ENCODE data around the gene SLC24A3.
"Not testable (repeated sequence)": the region's sequence is repeated elsewhere in the genome, so short reads cannot be mapped to it uniquely, and the experiment has no call there.

The SLC24A3 gene

GRCh38 chr20:19668418-19668817, 456.0 kb downstream of the SLC24A3 start:
- no peaks in the 10 kb centered on the region for H3K4me1 Mint-ChIP-seq (ENCODE audit: low read depth)
- no peaks in the 10 kb centered on the region for H3K9me3 Mint-ChIP-seq (ENCODE audit: low read depth)
- H3K36me3 Mint-ChIP-seq = no peaks in the 10 kb centered on the region
- no peak overlapping the region for H3K4me3 Mint-ChIP-seq
- no peak overlapping the region for H3K27ac Mint-ChIP-seq
- peaks cover 12% of the 10 kb centered on the region for H3K27me3 Mint-ChIP-seq

GRCh38 chr20:19670829-19671228, 458.4 kb downstream of the SLC24A3 start:
- Mint-ChIP-seq H3K36me3 (no peaks in the 10 kb centered on the region), H3K4me1 (ENCODE audit: low read depth) (no peaks in the 10 kb centered on the region), H3K27ac (no peak overlapping the region), H3K4me3 (no peak overlapping the region), H3K9me3 (ENCODE audit: low read depth) (no peaks in the 10 kb centered on the region), H3K27me3 (peaks cover 7% of the 10 kb centered on the region)

GRCh38 chr20:19671374-19671773, 458.9 kb downstream of the SLC24A3 start:
- Mint-ChIP-seq H3K27ac (no peak overlapping the region), H3K9me3 (ENCODE audit: low read depth) (no peaks in the 10 kb centered on the region), H3K4me1 (ENCODE audit: low read depth) (no peaks in the 10 kb centered on the region), H3K4me3 (no peak overlapping the region), H3K27me3 (peaks cover 7% of the 10 kb centered on the region), H3K36me3 (no peaks in the 10 kb centered on the region)

GRCh38 chr20:19672498-19672897, 460.1 kb downstream of the SLC24A3 start:
- H3K9me3 Mint-ChIP-seq (ENCODE audit: low read depth) = no peaks in the 10 kb centered on the region
- no peaks in the 10 kb centered on the region for H3K4me1 Mint-ChIP-seq (ENCODE audit: low read depth)
- H3K27ac Mint-ChIP-seq = no peak overlapping the region

GRCh38 chr20:19673575-19673974, 461.1 kb downstream of the SLC24A3 start:
- Mint-ChIP-seq H3K4me1 (ENCODE audit: low read depth) (no peaks in the 10 kb centered on the region), H3K27me3 (peaks cover 3% of the 10 kb centered on the region), H3K4me3 (no peak overlapping the region), H3K27ac (no peak overlapping the region), H3K9me3 (ENCODE audit: low read depth) (no peaks in the 10 kb centered on the region), H3K36me3 (no peaks in the 10 kb centered on the region)

More at GRCh38 chr20:19672498-19672897, 460.1 kb downstream of the SLC24A3 start:
- Mint-ChIP-seq H3K4me3 (no peak overlapping the region), H3K27me3 (peaks cover 3% of the 10 kb centered on the region), H3K36me3 (no peaks in the 10 kb centered on the region)

- Mint-ChIP-seq H3K4me3 (no peak overlapping the region), H3K4me1 (ENCODE audit: low read depth) (no peaks in the 10 kb centered on the region), H3K27me3 (peaks cover 3% of the 10 kb centered on the region), H3K27ac (no peak overlapping the region), H3K36me3 (no peaks in the 10 kb centered on the region), H3K9me3 (ENCODE audit: low read depth) (no peaks in the 10 kb centered on the region)
Measured at GRCh38 chr20:19676202-19676601, 463.8 kb downstream of the SLC24A3 start.

- H3K9me3 Mint-ChIP-seq (ENCODE audit: low read depth) = no peaks in the 10 kb centered on the region
- H3K4me3 Mint-ChIP-seq = no peak overlapping the region
- no peak overlapping the region for H3K27ac Mint-ChIP-seq
Measured at GRCh38 chr20:19677336-19677735, 464.9 kb downstream of the SLC24A3 start.

GRCh38 chr20:19678591-19678990, 466.1 kb downstream of the SLC24A3 start:
- not testable (repeated sequence) for H3K4me1 Mint-ChIP-seq (ENCODE audit: low read depth); H3K9me3 Mint-ChIP-seq (ENCODE audit: low read depth); H3K4me3 Mint-ChIP-seq; H3K36me3 Mint-ChIP-seq; H3K27ac Mint-ChIP-seq; H3K27me3 Mint-ChIP-seq

More at GRCh38 chr20:19677336-19677735, 464.9 kb downstream of the SLC24A3 start:
- no peaks in the 10 kb centered on the region for H3K27me3 Mint-ChIP-seq
- H3K4me1 Mint-ChIP-seq (ENCODE audit: low read depth) = no peaks in the 10 kb centered on the region
- H3K36me3 Mint-ChIP-seq = no peaks in the 10 kb centered on the region

- no peaks in the 10 kb centered on the region for H3K9me3 Mint-ChIP-seq (ENCODE audit: low read depth)
- H3K27me3 Mint-ChIP-seq = no peaks in the 10 kb centered on the region
- no peak overlapping the region for H3K27ac Mint-ChIP-seq
- H3K4me1 Mint-ChIP-seq (ENCODE audit: low read depth) = no peaks in the 10 kb centered on the region
- H3K4me3 Mint-ChIP-seq = no peak overlapping the region
- H3K36me3 Mint-ChIP-seq = no peaks in the 10 kb centered on the region
Measured at GRCh38 chr20:19679900-19680495, 467.6 kb downstream of the SLC24A3 start.

- peaks cover 3% of the 10 kb centered on the region for H3K27me3 Mint-ChIP-seq
- H3K4me3 Mint-ChIP-seq = no peak overlapping the region
- H3K27ac Mint-ChIP-seq = no peak overlapping the region
- H3K9me3 Mint-ChIP-seq (ENCODE audit: low read depth) = no peaks in the 10 kb centered on the region
- no peaks in the 10 kb centered on the region for H3K36me3 Mint-ChIP-seq
- H3K4me1 Mint-ChIP-seq (ENCODE audit: low read depth) = no peaks in the 10 kb centered on the region
Measured at GRCh38 chr20:19682249-19682648, 469.8 kb downstream of the SLC24A3 start.

- no peaks in the 10 kb centered on the region for H3K9me3 Mint-ChIP-seq (ENCODE audit: low read depth)
- no peaks in the 10 kb centered on the region for H3K36me3 Mint-ChIP-seq
- no peak overlapping the region for H3K4me3 Mint-ChIP-seq
- H3K4me1 Mint-ChIP-seq (ENCODE audit: low read depth) = no peaks in the 10 kb centered on the region
- H3K27me3 Mint-ChIP-seq = peaks cover 3% of the 10 kb centered on the region
- H3K27ac Mint-ChIP-seq = no peak overlapping the region
Measured at GRCh38 chr20:19683188-19683587, 470.7 kb downstream of the SLC24A3 start.

- Mint-ChIP-seq H3K4me1 (ENCODE audit: low read depth) (no peaks in the 10 kb centered on the region), H3K27ac (no peak overlapping the region), H3K27me3 (peaks cover 3% of the 10 kb centered on the region), H3K9me3 (ENCODE audit: low read depth) (no peaks in the 10 kb centered on the region), H3K4me3 (no peak overlapping the region), H3K36me3 (no peaks in the 10 kb centered on the region)
Measured at GRCh38 chr20:19683822-19684221, 471.4 kb downstream of the SLC24A3 start.

GRCh38 chr20:19688031-19688806, 475.8 kb downstream of the SLC24A3 start:
- Mint-ChIP-seq H3K4me1 (ENCODE audit: low read depth) (peaks cover 4% of the 10 kb centered on the region), H3K4me3 (no peak overlapping the region), H3K27me3 (peaks cover 16% of the 10 kb centered on the region), H3K36me3 (no peaks in the 10 kb centered on the region), H3K9me3 (ENCODE audit: low read depth) (no peaks in the 10 kb centered on the region), H3K27ac (no peak overlapping the region)

GRCh38 chr20:19690462-19690861, 478.0 kb downstream of the SLC24A3 start:
- no peak overlapping the region for H3K4me3 Mint-ChIP-seq
- peaks cover 15% of the 10 kb centered on the region for H3K27me3 Mint-ChIP-seq
- no peak overlapping the region for H3K27ac Mint-ChIP-seq
- H3K36me3 Mint-ChIP-seq = no peaks in the 10 kb centered on the region
- no peaks in the 10 kb centered on the region for H3K9me3 Mint-ChIP-seq (ENCODE audit: low read depth)
- H3K4me1 Mint-ChIP-seq (ENCODE audit: low read depth) = peaks cover 4% of the 10 kb centered on the region

- H3K4me1 Mint-ChIP-seq (ENCODE audit: low read depth) = peaks cover 4% of the 10 kb centered on the region
- H3K27me3 Mint-ChIP-seq = peaks cover 13% of the 10 kb centered on the region
- no peaks in the 10 kb centered on the region for H3K9me3 Mint-ChIP-seq (ENCODE audit: low read depth)
- no peak overlapping the region for H3K4me3 Mint-ChIP-seq
- no peak overlapping the region for H3K27ac Mint-ChIP-seq
- H3K36me3 Mint-ChIP-seq = no peaks in the 10 kb centered on the region
Measured at GRCh38 chr20:19691125-19691524, 478.7 kb downstream of the SLC24A3 start.

- H3K36me3 Mint-ChIP-seq = no peaks in the 10 kb centered on the region
- H3K4me3 Mint-ChIP-seq = no peak overlapping the region
- peaks cover 4% of the 10 kb centered on the region for H3K4me1 Mint-ChIP-seq (ENCODE audit: low read depth)
- H3K27ac Mint-ChIP-seq = no peak overlapping the region
- H3K27me3 Mint-ChIP-seq = peaks cover 15% of the 10 kb centered on the region
- H3K9me3 Mint-ChIP-seq (ENCODE audit: low read depth) = no peaks in the 10 kb centered on the region
Measured at GRCh38 chr20:19692100-19692499, 479.7 kb downstream of the SLC24A3 start.

Data from activated naive CD8-positive, alpha-beta T cell (primary cell).